Bronchial epithelial cell (primary cell): ENCODE measurements around the gene MRGPRD. TPM values are rescaled to one million over a fixed set of nuclear protein-coding genes. Genes with fewer than 3 reads are reported as not detected.
A peak's percentile ranks its signal among the peaks of the same experiment; 100 is the strongest.

ENCODE experiments used
- DNase-seq: peaks from one replicate; pipeline ENCODE4 v3.0.0-alpha.2; 2010; ENCODE audit warnings: low read depth
- FAIRE-seq: peaks from 2 replicates; lab custom pipeline; 2011; peaks lifted over from hg19 to GRCh38; lab: Jason Lieb, UNC
- H3K27me3 ChIP-seq: 2 replicates; pipeline ENCODE4 v1.5.1; 2011; ENCODE audit warnings: low read length; ENCODE audit not compliant: control insufficient read depth, insufficient read depth
- H3K36me3 ChIP-seq: 2 replicates; pipeline ENCODE4 v1.5.1; 2011; ENCODE audit warnings: low read length; ENCODE audit not compliant: control insufficient read depth, insufficient read depth
- H3K4me3 ChIP-seq: 2 replicates; pipeline ENCODE4 v1.5.1; 2011; ENCODE audit warnings: mild to moderate bottlenecking, low read depth, low read length, control low read depth
- CTCF ChIP-seq: IDR thresholded peaks from 2 replicates; pipeline ENCODE4 v1.5.1; 2011; ENCODE audit warnings: mild to moderate bottlenecking, moderate library complexity, low read length, control low read depth, inconsistent platforms; ENCODE audit not compliant: insufficient read depth, severe bottlenecking
- total RNA-seq: library from RNA; depleted of rRNA; stranded (reverse); fragments of >200 nt; gene quantifications from 2 replicates; pipeline ENCODE4 v1.2.1, GENCODE V29; 2014

Gene MRGPRD
- total RNA-seq, 1 donor from 2014 or later = not detected

DNA sequence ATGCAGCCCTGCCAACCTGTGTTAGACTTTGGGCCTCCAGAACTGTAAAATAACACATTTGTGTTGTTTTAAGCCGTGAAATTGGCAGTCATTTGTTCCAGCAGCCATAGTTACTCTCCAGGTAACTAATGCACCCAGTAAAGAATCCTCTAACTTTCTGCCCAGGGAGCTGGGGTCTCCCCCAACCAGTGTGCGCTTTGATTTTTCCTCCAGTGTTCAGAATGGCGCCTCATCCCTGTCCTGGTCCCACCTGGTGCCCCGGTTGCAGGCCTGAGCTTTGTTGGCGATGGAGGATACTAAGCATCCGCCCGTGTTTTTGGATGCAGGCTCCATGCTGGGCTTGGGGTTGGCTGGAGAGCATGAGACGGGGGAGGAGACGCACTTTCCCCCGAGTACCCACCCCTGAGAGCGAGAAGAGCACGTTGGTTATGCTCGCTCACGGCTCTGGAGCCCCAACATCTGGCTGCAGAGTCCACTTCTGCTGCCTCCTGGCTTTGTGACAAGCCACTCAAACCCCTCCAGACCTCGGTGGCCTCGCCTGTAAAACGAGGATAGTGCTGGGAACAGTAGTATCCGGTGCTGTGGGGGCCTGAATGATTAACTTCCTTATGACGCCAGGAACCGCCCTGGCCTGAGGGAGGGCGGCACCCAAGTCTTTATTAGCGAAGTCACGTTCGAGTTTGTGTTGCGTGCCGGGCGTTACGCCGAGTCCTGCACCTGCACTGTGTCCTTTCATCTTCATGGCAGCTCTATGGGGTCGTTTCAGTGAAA lies 25.8 kb downstream of the MRGPRD start:
- no peaks in the 10 kb centered on the region for H3K27me3 ChIP-seq
- FAIRE-seq = peak; percentile 52
- DNase-seq = peak; percentile 10
- no peak for TF ChIP-seq CTCF
- no peaks in the 10 kb centered on the region for H3K36me3 ChIP-seq
- H3K4me3 ChIP-seq = no peak overlapping the region

DNA sequence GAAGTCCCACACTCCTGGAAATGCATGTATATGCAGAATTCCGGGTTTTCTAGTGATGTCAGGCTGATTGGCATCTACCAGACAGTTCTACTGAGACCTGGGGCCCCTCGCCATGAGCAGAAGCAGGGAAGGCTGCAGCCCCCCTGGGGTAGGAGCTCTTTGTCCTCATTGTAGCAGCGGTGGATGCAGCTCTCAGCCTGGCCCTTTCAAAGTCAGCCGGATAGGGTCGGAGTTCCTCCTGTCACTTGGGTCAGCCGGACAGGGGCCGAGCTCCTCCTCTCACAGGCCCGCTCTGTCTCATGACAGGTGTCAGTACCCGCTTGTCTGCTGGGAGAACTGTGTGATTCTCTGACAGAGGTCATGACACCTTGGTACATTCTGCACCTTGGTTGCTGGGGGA lies 30.0 kb downstream of the MRGPRD start:
- no peak for FAIRE-seq
- DNase-seq = no peak
- Histone ChIP-seq H3K4me3 (no peak overlapping the region), H3K27me3 (peaks cover 1% of the 10 kb centered on the region), H3K36me3 (no peaks in the 10 kb centered on the region)
- no peak for TF ChIP-seq CTCF

GRCh38 chr11:68950270-68950669 lies 30.5 kb downstream of the MRGPRD start:
- H3K27me3 ChIP-seq = peaks cover 1% of the 10 kb centered on the region
- FAIRE-seq = no peak
- H3K36me3 ChIP-seq = no peaks in the 10 kb centered on the region
- peak; percentile 47 for TF ChIP-seq CTCF
- DNase-seq = peak; percentile 6
- no peak overlapping the region for H3K4me3 ChIP-seq

DNA sequence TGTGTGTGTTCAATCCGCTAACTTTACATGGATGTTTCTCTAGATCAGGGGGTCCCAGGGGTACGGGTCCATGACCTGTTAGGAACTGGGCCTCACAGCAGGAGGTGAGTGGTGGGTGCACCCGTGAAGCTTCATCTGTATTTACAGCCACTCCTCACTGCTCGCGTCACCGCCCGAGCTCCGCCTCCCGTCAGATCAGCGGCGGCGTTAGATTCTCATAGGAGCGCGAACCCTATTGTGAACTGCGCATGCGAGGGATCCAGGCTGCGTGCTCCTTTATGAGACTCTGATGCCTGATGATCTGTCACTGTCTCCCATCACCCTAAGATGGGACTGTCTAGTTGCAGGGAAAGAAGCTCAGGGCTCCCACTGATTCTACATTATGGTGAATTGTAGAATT lies 31.9 kb downstream of the MRGPRD start:
- FAIRE-seq = no peak
- DNase-seq = no peak
- no peak for TF ChIP-seq CTCF
- Histone ChIP-seq H3K36me3 (no peaks in the 10 kb centered on the region), H3K27me3 (peaks cover 1% of the 10 kb centered on the region), H3K4me3 (no peak overlapping the region)

DNA sequence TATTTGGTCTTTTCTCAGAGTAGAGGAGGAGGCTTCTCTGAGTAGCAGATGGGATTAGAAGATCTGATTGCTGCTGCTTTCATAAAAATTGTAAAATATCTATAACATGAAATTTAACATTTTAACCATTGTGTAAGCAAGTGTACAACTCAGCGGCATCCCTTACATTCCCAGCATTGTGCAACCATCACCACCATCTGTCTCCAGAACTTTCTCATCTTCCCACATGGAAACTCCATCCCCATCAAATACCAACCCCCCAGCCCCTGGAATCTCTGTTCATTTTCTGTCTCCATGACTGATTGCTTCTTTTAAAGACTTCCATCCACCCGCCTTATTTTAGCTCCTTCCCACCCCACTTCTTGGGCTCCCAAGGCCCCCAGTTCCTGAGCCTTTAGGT lies 32.3 kb downstream of the MRGPRD start:
- TF ChIP-seq CTCF = no peak
- FAIRE-seq (no peak), DNase-seq (no peak)
- Histone ChIP-seq H3K27me3 (peaks cover 1% of the 10 kb centered on the region), H3K36me3 (no peaks in the 10 kb centered on the region), H3K4me3 (no peak overlapping the region)

DNA sequence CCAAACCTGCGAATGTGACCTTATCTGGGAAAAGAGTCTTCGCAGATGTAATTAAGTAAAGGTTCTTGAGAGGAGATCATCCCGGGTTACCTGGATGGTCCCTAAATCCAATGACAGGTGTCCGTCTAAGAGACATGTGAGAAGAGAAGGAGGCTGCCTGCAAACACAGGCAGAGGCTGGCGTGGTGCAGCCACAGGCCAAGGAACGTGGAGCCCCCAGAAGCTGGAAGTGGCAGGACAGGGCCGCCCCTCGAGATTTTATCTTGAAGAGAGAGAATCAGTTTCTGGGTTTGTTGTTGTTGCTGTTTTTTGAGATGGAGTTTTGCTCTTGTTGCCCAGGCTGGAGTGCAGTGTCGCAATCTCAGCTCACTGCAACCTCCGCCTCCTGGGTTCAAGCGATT lies 33.6 kb downstream of the MRGPRD start:
- no peak for TF ChIP-seq CTCF
- no peaks in the 10 kb centered on the region for H3K36me3 ChIP-seq
- H3K4me3 ChIP-seq = no peak overlapping the region
- FAIRE-seq = no peak
- no peak for DNase-seq
- H3K27me3 ChIP-seq = peaks cover 1% of the 10 kb centered on the region
